CD4-positive, alpha-beta T cell (primary cell): ENCODE measurements around the gene KCNG3. TPM values are rescaled to one million over a fixed set of nuclear protein-coding genes. Genes with fewer than 3 reads are reported as not detected.

Source experiments
- ATAC-seq: fragments of 200-7000 bp; cut with Tn5 transposase; one replicate; pipeline ENCODE4 v1.10.0; 2022; ENCODE audit warnings: mild to moderate bottlenecking; ENCODE audit not compliant: poor library complexity
- CTCF ChIA-PET: fragments of 350-600 bp; sonication (Branson Sonifier 250); formaldehyde crosslinking; loops from one replicate; lab custom pipeline; 2021; ENCODE audit warnings: antibody characterized with exemption, inconsistent platforms; lab: Charles Lee
- POLR2A ChIA-PET: fragments of 350-600 bp; sonication (Branson Sonifier 250); formaldehyde crosslinking; loops from one replicate; lab custom pipeline; 2021; ENCODE audit warnings: antibody characterized with exemption, inconsistent platforms; lab: Charles Lee
- DNase-seq, 14 experiments: peaks; one replicate each; pipeline ENCODE4 v3.0.0-alpha.2; 2013 to 2020; ENCODE audit warnings: mixed read lengths in 2 of 14
- H3K27ac ChIP-seq, 2 donors: one replicate each; pipeline versions ENCODE4 v1.5.1 to v1.7.0; 2013; ENCODE audit warnings: low read length in 2 of 2, low read depth in 1 of 2, mild to moderate bottlenecking in 1 of 2
- H3K27me3 ChIP-seq, 2 experiments: 1 replicate in 1 of 2; 2 replicates in 1 of 2; pipeline versions ENCODE4 v1.6.1 to v1.7.0; 2013; ENCODE audit warnings: low read length in 2 of 2, control low read depth in 1 of 2, mild to moderate bottlenecking in 1 of 2, moderate library complexity in 1 of 2; ENCODE audit not compliant: insufficient read depth in 2 of 2, control insufficient read depth in 1 of 2
- H3K36me3 ChIP-seq: one replicate; pipeline ENCODE4 v1.6.1; 2013; ENCODE audit warnings: low read length, control low read depth; ENCODE audit not compliant: insufficient read depth
- H3K4me1 ChIP-seq: one replicate; pipeline ENCODE4 v1.6.1; 2013; ENCODE audit warnings: low read length, control low read depth; ENCODE audit not compliant: insufficient read depth
- H3K4me3 ChIP-seq: one replicate; pipeline ENCODE4 v1.5.1; 2013; ENCODE audit warnings: mild to moderate bottlenecking, low read length, moderate library complexity
- H3K9me3 ChIP-seq, 2 experiments: 1 replicate in 1 of 2; 2 replicates in 1 of 2; pipeline versions ENCODE4 v1.6.1 to v1.7.0; 2013; ENCODE audit warnings: low read length in 2 of 2, mild to moderate bottlenecking in 2 of 2, control low read depth in 1 of 2, moderate library complexity in 1 of 2; ENCODE audit not compliant: control insufficient read depth in 1 of 2, insufficient read depth in 1 of 2
- H3K27ac Mint-ChIP-seq: one replicate; pipeline ENCODE4 v1.8.0; 2020; ENCODE audit warnings: mixed read lengths
- H3K27me3 Mint-ChIP-seq: one replicate; pipeline ENCODE4 v1.8.0; 2021; ENCODE audit warnings: mixed read lengths
- H3K36me3 Mint-ChIP-seq: one replicate; pipeline ENCODE4 v1.8.0; 2021; ENCODE audit warnings: low read depth, mixed read lengths
- H3K4me1 Mint-ChIP-seq: one replicate; pipeline ENCODE4 v1.8.0; 2021; ENCODE audit warnings: low read depth, mixed read lengths
- H3K4me3 Mint-ChIP-seq: one replicate; pipeline ENCODE4 v1.8.0; 2020; ENCODE audit warnings: mild to moderate bottlenecking, mixed read lengths
- H3K9me3 Mint-ChIP-seq: one replicate; pipeline ENCODE4 v1.8.0; 2020; ENCODE audit warnings: mixed read lengths
- CTCF ChIP-seq: fragments of 200-600 bp; IDR thresholded peaks from one replicate; pipeline ENCODE4 v1.8.0; 2022; ENCODE audit warnings: antibody characterized with exemption, mild to moderate bottlenecking
- intact Hi-C, 2 experiments: fragments of 100-400 bp; cut with DNase I in 1 of 2; cut with micrococcal nuclease in 1 of 2; formaldehyde crosslinking; loops; one replicate each; pipeline versions ENCODE4 v1.15.1 to v1.9.0; 2023 to 2025; cut with DNase I, micrococcal nuclease
- total RNA-seq, 174 experiments: library from RNA in 2 of 174; stranded (reverse) in 2 of 174; gene quantifications; one replicate each; pipeline ENCODE4 v1.2.3 and lab custom pipeline; 2021 to 2026

KCNG3 gene
- total RNA-seq, 2 experiments from 2014 or later: 0.25 to 0.49 TPM

DNA sequence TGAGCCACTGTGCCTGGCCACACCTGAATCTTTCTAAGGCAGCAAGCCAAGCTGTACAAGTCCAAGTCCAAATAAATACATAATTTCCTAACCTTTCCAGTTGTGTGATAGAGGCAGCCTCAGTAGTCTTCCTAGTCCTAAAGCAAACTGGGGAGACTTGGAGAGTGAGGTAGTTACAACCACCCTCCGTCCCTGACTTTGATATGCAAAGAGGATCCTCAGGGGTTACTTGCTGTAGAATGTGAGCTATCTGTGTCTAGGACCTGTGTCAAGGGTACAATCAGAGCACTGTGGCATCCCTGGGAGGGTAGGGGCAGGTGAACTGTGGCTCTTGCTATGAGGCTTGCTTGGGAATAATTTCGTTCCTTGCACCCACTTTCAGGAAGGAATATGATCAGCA is 28.3 kb upstream of the KCNG3 start:
- Histone ChIP-seq H3K4me1 (peaks cover 9% of the 10 kb centered on the region), H3K27me3 (no peaks in the 10 kb centered on the region), H3K27ac (no peak overlapping the region), H3K9me3 (no peaks in the 10 kb centered on the region), H3K36me3 (no peaks in the 10 kb centered on the region), H3K4me3 (no peak overlapping the region)
- Mint-ChIP-seq H3K27ac (peak overlapping the region; percentile 82), H3K9me3 (no peaks in the 10 kb centered on the region), H3K27me3 (no peaks in the 10 kb centered on the region), H3K36me3 (no peaks in the 10 kb centered on the region), H3K4me1 (peaks cover 13% of the 10 kb centered on the region), H3K4me3 (no peak overlapping the region)
- intact Hi-C loops: no loop called here
- ChIA-PET POLR2A (no interaction called here), CTCF (no interaction called here)
- ATAC-seq (no peak), DNase-seq (no peak)
- no peak for TF ChIP-seq CTCF

DNA sequence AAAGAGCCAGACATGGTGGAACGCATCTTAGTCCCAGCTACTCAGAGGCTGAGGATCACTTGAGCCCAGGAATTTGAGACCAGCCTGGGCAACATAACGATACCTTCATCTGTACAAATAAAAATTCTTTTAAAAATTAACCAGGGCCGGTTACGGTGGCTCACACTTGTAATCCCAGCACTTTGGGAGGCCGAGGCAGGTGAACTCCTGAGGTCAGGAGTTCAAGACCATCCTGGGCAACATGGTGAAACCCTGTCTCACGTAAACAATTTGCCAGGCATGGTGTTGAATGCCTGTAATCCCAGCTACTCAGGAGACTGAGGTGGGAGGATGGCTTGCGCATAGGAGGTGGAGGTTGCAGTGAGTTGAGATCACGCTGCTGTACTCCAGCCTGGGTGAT is 25.8 kb upstream of the KCNG3 start:
- Mint-ChIP-seq H3K9me3 (no peaks in the 10 kb centered on the region), H3K36me3 (no peaks in the 10 kb centered on the region), H3K27me3 (no peaks in the 10 kb centered on the region), H3K27ac (no peak overlapping the region), H3K4me1 (peaks cover 13% of the 10 kb centered on the region), H3K4me3 (no peak overlapping the region)
- ChIA-PET CTCF (no interaction called here), POLR2A (no interaction called here)
- intact Hi-C loops: no loop called here
- ATAC-seq (no peak), DNase-seq (no peak)
- H3K27ac ChIP-seq: no peak overlapping the region
- TF ChIP-seq CTCF: no peak
- H3K27me3 ChIP-seq: no peaks in the 10 kb centered on the region
- H3K4me1 ChIP-seq: peaks cover 9% of the 10 kb centered on the region
- H3K4me3 ChIP-seq: no peak overlapping the region
- no peaks in the 10 kb centered on the region for H3K36me3 ChIP-seq
- H3K9me3 ChIP-seq: no peaks in the 10 kb centered on the region

DNA sequence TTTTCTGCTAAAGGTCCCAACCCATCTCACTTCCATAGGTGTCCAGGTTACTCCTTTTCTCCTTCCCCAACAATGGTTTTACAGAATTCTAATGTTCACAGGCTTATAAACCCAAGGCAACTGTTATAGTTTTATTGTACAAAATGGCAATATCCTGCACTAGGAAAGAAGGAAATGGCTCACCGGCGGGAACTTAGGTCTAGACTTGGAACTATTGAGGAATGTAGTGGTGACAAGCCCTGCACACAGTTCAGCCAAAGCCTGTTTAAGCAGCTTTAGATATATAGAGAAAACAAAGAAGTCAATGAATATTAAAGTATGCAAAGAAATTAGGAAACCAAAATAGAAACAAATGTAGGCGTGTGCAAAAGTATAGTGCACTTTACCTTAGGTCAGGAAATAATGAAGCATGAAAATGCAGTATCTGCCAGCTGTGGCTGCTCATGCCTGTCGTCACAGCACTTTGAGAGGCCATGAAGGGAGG is 22.7 kb upstream of the KCNG3 start:
- H3K36me3 Mint-ChIP-seq: no peaks in the 10 kb centered on the region
- no peak for TF ChIP-seq CTCF
- ATAC-seq: no peak
- H3K9me3 Mint-ChIP-seq: no peaks in the 10 kb centered on the region
- H3K4me3 Mint-ChIP-seq: no peak overlapping the region
- POLR2A ChIA-PET: no interaction called here
- H3K9me3 ChIP-seq: no peaks in the 10 kb centered on the region
- no peaks in the 10 kb centered on the region for H3K27me3 ChIP-seq
- H3K4me1 ChIP-seq: no peaks in the 10 kb centered on the region
- no peaks in the 10 kb centered on the region for H3K4me1 Mint-ChIP-seq
- no peak for DNase-seq
- no peaks in the 10 kb centered on the region for H3K36me3 ChIP-seq
- CTCF ChIA-PET: no interaction called here
- intact Hi-C loops: no loop called here
- no peak overlapping the region for H3K27ac Mint-ChIP-seq
- H3K4me3 ChIP-seq: no peak overlapping the region
- H3K27me3 Mint-ChIP-seq: no peaks in the 10 kb centered on the region
- H3K27ac ChIP-seq: no peak overlapping the region
